Epithelial cell of prostate (primary cell): ENCODE data around the gene MAPK8.

Experiments
- DNase-seq: peaks from one replicate; pipeline ENCODE4 v3.0.0-alpha.2; 2011; ENCODE audit warnings: low read depth, low spot score
- H3K27ac ChIP-seq: fragments of 450-650 bp; 2 replicates; pipeline ENCODE4 v1.5.1; 2017; ENCODE audit warnings: mild to moderate bottlenecking

MAPK8 gene

GRCh38 chr10:48369501-48369900, 63.0 kb downstream of the MAPK8 start:
- no peak overlapping the region for H3K27ac ChIP-seq
- no peak for DNase-seq

DNA sequence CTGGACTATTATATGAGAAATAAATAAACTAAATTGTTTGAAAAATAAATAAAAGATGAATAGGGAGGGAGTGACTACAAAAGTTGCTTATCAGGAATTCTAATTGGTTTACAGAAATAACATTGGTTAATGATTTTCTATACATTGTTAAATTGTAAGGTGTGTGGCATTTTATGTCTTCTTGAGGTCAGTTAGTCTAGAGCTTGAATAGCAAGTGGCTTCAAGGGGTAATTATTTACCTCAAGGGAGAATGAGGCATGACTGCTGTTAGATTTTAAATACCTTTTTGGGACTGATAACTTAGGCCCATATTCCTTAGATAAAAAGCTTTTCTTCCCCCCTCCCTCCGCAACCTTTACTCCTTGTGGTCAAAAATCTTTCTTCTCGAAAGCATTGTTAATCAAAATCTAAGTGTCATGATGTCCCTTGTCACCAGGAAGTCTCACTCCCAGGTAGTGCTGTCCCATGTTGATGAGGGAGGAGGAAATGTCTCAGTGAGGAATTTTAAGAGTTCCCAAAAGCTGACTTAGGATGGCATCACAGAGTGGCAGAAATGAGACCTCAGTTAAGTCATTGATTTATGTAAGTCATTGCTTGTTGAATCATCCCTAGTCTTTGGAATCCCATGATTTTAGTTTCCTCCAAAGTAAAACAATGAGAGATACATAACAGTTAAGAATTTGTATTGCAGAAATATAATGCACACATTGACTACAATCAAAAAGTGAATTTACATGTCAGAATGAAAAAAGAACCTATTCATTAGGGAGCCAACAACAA, 71.5 kb downstream of the MAPK8 start:
- no peak for DNase-seq
- peak overlapping the region; percentile 25 for H3K27ac ChIP-seq

DNA sequence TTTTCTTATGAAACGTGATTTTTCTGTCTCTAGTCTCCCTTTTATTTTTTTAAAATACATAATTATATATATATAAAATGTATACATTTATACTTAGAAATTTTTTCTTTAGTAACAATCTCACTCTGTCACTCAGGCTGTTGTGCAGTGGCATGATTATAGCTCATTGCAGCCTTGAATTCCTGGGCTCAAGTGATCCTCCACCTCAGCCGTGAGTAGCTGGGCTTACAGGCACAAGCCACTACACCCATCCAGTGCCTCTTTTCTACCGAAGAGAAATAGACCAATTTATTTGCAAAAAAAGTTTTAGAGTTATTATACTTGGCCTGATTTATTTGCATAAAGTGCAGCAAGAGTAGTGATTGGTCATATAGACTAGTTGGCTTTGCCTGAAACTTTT, 72.2 kb downstream of the MAPK8 start:
- no peak overlapping the region for H3K27ac ChIP-seq
- no peak for DNase-seq

DNA sequence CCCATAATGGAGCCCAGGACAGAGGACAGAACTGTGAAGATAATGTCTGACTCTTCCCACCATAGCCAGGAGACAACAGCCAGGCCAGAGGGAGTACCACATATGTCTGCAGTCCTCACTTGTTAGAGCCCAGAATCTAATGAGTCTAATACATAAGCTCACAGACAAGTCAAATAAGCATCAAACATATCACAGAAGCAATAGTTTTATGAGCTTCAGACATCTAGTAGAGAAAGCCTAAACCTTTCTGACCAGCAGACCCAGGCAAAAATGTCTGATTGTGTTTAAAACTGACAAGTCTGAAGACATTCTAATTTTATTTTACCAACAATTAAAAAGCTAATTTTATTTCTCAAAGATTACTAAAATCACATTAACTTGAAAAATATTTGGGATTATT, 75.5 kb downstream of the MAPK8 start:
- no peak for DNase-seq
- H3K27ac ChIP-seq = no peak overlapping the region

DNA sequence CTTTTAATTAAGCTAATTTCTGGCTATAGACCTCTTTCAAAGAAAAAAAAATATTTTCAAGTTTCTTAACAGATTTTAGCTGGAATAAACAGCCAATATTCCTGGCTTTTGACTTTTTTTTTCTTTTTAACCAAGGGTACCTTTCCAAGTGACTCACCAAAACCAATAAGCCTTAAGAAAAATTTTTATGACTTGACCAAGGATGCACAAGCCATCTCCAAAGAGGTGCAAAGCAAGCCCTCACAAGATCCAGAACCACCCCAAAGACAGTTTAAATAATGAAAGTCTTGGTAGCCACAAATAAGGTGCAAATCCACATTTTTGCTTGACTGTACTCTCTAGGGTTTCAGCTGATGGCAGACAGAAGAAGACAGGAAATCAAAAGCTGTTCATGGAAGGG, 76.5 kb downstream of the MAPK8 start:
- DNase-seq = no peak

GRCh38 chr10:48383393-48383792, 76.9 kb downstream of the MAPK8 start:
- DNase-seq = no peak
- no peak overlapping the region for H3K27ac ChIP-seq

More for the DNA sequence above, 76.5 kb downstream of the MAPK8 start:
- no peak overlapping the region for H3K27ac ChIP-seq

- DNase-seq = no peak
- no peak overlapping the region for H3K27ac ChIP-seq
Measured at GRCh38 chr10:48384699-48384982, 78.2 kb downstream of the MAPK8 start.

- no peak overlapping the region for H3K27ac ChIP-seq
- DNase-seq = no peak
Measured at GRCh38 chr10:48389272-48389671, 82.8 kb downstream of the MAPK8 start.

DNA sequence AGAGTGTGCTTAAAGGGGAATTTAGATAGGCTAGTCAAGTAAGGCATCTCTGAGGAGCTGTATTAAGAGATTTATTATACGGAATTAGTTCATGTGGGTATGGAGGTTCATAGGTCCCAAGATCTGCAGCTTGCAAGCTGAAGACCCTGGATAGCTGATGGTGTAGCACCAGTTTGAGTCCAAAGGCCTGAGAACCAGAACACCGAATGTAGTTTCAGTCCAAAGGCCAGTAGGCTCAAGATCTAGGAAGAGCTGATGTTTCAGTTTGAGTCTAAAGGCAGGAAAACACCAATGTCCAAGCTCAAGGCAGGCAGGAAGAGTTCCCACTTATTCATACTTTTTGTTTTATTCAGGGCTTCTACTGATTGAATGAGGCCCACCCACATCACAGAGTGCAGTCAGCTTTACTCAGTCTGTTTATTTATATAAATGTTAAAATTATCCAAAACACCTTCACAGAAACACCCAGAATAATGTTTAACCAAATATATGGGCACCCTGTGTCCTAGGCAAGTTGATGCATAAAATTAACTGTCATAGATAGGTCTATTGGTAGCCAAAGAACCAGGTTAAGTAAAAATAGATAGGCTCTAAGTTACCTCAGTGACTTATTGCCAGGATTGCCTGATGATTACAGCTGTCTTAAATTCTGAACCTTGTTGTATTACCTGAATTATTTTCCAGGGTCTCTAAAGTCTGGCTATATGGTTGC, 83.5 kb downstream of the MAPK8 start:
- DNase-seq = no peak
- no peak overlapping the region for H3K27ac ChIP-seq

DNA sequence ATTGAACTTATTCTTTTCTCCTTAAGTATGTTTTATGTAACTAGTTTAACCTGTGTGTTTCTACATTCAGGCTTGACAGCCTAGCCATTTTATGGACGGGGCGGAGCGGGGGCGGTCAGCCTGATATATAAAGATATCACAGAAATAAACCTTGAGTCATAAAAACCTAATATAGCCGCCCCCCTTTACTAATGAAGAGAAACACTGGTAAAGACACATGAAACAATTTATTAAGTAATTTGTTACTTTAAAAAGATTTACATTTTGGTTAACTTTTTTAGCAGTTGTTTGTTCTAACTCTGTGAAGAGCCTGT, 84.0 kb downstream of the MAPK8 start:
- peak overlapping the region; percentile 4 for H3K27ac ChIP-seq
- no peak for DNase-seq

DNA sequence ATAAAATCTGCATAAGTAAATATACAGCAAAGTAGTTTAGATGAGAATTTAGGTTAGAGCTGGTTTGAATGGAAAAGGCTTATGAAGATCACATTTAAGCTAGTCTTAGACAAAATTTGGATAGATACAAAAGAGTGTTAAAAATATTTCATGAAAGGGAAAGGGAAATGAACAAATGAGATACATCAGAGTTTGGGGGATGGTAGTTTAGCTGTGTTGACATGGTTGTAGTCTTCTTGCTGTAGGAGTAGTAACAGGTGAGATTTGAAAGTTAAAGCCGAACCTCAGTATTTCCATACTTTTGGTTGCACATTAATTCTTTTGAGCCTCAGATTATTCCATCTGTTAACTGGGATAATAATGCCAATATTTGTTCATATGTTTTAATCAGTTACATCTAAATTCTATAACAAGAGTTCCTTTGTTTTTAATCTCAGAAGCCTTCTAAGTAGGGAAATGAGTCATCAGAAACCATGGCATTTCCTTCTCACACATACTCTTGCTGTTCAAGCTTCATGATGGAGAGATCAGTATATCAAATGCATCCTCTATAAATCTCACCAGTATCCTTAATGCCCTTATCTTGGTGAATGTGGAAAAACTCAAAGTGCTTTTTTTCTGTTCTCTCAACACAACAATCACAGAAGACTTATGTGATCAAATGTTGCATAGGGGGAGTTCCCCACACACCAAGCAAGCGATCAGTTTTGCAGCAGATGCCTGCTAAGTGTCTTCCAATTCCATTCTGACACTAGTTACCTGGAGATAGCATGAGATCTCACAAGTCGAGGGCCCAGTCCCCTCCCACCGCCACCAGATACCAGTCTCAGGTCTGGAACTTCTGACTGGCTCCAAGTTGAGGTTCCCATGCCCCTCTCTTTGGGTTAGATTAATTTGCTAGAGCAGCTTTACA, 84.7 kb downstream of the MAPK8 start:
- H3K27ac ChIP-seq = peak overlapping the region; percentile 4
- peak; percentile 48 for DNase-seq

- DNase-seq = no peak
Measured at GRCh38 chr10:48391994-48392393, 85.5 kb downstream of the MAPK8 start.

GRCh38 chr10:48398261-48398660, 91.8 kb downstream of the MAPK8 start:
- DNase-seq = no peak

More at GRCh38 chr10:48391994-48392393, 85.5 kb downstream of the MAPK8 start:
- no peak overlapping the region for H3K27ac ChIP-seq

DNA sequence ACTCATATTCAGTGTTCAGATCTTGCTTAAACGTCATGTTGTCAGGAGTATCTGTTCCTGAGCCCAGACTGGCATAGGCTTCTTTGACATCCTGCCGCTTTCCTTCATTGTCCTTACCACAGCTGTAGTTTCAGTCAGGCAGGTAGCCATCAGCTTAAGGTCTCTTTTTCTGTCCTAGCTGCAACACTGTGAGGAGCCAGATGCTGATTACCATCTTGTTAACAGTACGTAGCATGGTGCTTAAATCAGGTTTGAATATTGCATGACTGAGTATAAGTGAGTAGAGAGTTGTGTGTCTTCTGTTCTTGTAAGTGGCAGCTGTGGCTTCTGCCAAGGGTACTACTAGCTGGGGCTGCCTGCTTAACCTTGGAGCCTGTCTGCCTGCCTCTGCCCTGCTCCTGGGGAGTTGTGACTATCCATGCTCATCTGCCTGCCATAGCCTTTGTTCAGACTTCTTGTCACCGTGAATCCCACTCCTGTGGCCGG, 92.6 kb downstream of the MAPK8 start:
- DNase-seq = no peak
- H3K27ac ChIP-seq = peak overlapping the region; percentile 55

More at GRCh38 chr10:48398261-48398660, 91.8 kb downstream of the MAPK8 start:
- no peak overlapping the region for H3K27ac ChIP-seq

DNA sequence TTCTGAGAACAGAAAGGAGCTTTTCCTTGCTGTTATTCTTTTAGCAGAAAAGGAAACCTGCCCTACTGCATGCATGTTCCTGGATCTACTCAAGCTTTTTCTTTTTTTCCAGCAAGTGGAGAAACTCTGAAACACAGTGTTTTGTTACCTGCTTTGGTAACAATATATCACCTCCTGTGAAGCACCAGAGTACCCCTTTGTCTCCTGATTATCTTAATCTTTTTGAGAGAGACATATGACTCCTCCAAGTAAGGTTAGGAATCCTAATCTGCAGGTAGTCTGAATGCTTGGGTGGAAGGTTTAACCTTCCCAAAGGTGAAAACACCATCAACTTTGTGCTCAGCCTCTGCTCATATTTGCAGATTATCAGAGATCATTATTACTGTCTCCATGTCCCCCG, 93.1 kb downstream of the MAPK8 start:
- peak overlapping the region; percentile 55 for H3K27ac ChIP-seq
- no peak for DNase-seq

DNA sequence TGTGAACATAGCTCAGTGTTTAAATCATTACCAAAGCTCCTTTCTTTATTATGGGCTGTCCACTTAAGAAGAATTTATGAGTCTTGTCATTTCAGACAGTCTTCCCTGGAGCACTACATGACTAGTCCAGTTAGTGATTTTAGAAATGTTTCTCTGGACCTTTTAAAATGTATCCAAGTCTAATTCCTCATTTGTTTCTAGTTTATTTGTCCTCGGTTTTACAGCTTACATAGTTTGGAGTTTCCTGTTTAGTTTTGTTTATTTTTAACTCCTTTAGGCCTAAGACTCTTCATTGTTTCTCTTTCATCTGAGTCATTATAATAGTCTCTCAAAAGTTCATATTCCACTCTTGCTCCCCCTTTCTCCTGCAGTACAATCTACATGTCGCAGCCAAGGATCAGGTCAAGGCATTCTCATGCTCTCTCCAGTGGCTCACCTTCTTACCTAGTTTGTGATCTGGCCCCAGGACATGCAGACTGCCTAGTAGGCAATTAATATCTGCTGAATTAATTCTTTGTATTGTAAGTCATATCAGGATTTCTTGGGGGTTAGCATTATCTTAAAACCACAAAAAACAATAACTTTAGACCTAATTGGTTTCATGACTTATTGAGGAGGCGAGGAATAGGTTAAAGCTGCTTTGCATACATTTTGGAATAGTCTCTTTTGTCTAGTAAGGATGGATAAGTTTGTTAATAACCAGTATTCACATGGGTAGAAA, 93.8 kb downstream of the MAPK8 start:
- peak overlapping the region; percentile 55 for H3K27ac ChIP-seq
- DNase-seq = no peak

DNA sequence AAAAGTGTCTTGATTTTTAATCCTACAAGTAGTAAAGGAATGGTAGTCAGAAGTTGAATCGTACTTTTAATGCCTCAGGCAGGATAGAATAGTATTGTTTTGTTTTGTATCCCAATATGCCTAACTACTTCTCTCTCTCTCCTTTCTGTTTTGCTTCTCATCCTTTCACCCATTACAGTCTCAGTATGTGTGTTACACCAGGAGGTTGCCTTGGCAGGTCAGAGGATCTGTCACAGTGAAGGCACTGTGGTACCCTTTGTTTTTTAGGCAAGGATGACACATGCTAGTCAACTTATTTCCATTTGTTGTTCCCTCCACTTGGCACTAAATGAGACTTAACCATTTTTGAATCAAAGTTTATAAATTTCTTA, 94.4 kb downstream of the MAPK8 start:
- peak overlapping the region; percentile 55 for H3K27ac ChIP-seq
- DNase-seq = no peak

DNA sequence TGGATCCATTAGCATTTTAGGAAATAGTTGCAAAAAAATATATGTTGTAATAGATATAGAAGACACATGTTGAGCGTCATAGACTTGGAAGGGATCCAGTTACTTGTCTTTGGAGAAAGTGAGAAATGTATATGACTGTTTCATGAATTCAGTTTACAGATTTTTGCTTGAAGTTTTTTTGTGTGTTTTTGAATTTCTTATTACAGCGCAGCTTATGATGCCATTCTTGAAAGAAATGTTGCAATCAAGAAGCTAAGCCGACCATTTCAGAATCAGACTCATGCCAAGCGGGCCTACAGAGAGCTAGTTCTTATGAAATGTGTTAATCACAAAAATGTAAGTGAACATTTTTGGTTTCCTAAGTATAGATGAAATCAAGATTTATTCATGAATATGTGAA, 98.2 kb downstream of the MAPK8 start:
- no peak overlapping the region for H3K27ac ChIP-seq
- no peak for DNase-seq

DNA sequence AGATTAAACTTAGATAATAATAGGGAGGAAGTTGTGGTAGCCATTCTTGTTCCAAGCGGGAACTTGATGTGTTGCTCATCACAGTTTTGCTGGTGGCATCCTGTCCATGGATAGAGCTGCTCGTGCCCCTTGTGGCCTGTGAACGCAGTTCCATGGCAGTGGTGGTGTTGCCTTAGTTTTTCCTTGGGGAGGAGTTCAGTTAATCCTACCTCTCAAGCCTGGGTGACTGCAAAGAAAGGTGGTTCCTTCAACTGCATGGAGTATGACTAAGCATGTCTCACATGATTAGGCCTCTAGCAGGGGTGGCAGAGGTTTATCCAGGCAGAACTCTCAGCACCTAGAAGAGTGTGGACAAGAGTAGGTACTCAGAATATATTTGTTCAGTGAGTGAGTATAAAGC, 99.7 kb downstream of the MAPK8 start:
- DNase-seq = peak; percentile 58
- H3K27ac ChIP-seq = peak overlapping the region; percentile 34

GRCh38 chr10:48406658-48407057, 100.2 kb downstream of the MAPK8 start:
- H3K27ac ChIP-seq = peak overlapping the region; percentile 34
- no peak for DNase-seq
